Upper lobe of left lung (tissue), 4 donors: ENCODE measurements around the gene PHF2.

Experiments used
- EP300 ChIP-seq, 4 donors: sonication (generic); formaldehyde crosslinking; IDR thresholded peaks; one replicate each; pipeline ENCODE4 v1.5.1; 2017; ENCODE audit warnings: antibody characterized with exemption in 4 of 4, control low read depth in 2 of 4
- POLR2A ChIP-seq, 4 donors: fragments of 450-650 bp; IDR thresholded peaks; one replicate each; pipeline ENCODE4 v1.5.1; 2016 to 2017; ENCODE audit warnings: antibody characterized with exemption in 4 of 4, mild to moderate bottlenecking in 2 of 4
- POLR2AphosphoS5 ChIP-seq, 2 donors: sonication (generic); formaldehyde crosslinking; IDR thresholded peaks; one replicate each; pipeline ENCODE4 v1.5.1; 2017; ENCODE audit warnings: antibody characterized with exemption in 2 of 2
- TF ChIP-seq, protein P1 (sequence below), 6 experiments: fragments of 450-650 bp in 4 of 6; fragments of 200-600 bp in 2 of 6; sonication (generic) in 2 of 6; IDR thresholded peaks; one replicate each; pipeline ENCODE4 v1.5.1; 2016 to 2019; ENCODE audit warnings: antibody characterized with exemption in 6 of 6

GRCh38 chr9:93725382-93725781 is 149.0 kb downstream of the PHF2 start:
- TF ChIP-seq, protein P1, sequence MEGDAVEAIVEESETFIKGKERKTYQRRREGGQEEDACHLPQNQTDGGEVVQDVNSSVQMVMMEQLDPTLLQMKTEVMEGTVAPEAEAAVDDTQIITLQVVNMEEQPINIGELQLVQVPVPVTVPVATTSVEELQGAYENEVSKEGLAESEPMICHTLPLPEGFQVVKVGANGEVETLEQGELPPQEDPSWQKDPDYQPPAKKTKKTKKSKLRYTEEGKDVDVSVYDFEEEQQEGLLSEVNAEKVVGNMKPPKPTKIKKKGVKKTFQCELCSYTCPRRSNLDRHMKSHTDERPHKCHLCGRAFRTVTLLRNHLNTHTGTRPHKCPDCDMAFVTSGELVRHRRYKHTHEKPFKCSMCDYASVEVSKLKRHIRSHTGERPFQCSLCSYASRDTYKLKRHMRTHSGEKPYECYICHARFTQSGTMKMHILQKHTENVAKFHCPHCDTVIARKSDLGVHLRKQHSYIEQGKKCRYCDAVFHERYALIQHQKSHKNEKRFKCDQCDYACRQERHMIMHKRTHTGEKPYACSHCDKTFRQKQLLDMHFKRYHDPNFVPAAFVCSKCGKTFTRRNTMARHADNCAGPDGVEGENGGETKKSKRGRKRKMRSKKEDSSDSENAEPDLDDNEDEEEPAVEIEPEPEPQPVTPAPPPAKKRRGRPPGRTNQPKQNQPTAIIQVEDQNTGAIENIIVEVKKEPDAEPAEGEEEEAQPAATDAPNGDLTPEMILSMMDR (IDR thresholded peaks at IDR 0.05), result no peak
- TF ChIP-seq EP300 (IDR thresholded peaks at IDR 0.05) (no peak), POLR2A (IDR thresholded peaks at IDR 0.05) (no peak), POLR2AphosphoS5 (IDR thresholded peaks at IDR 0.05) (no peak)
